Fibroblast of skin of back (primary cell): ENCODE results near the gene PJVK.
A peak's percentile ranks its signal among the peaks of the same experiment; 100 is the strongest.
"Not testable (repeated sequence)": the region's sequence is repeated elsewhere in the genome, so short reads cannot be mapped to it uniquely, and the experiment has no call there.

Experiments
- DNase-seq: peaks from one replicate; pipeline ENCODE4 v3.0.0-alpha.2; 2013

The PJVK gene

DNA sequence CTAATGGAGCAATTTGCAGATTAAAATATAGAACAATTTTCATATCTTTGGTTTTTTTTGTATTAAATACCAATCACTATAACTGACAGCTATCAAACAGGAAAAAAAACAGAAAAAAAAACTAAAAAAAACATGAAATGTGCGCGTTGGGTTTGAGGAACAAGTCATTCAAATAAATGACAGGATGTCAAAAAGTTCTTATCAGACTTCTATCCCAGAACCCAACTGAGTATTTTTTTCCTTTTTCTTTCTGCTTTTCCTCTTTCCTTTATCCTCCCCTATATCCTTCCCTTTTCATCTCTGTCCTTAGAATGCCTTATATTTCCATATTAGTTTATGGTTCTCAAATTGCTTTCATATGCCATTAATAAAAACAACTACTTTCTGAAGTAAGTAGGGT is 14.5 kb upstream of the PJVK start:
- DNase-seq: no peak

GRCh38 chr2:178441426-178441825 is 9.8 kb upstream of the PJVK start:
- DNase-seq: peak; percentile 62

DNA sequence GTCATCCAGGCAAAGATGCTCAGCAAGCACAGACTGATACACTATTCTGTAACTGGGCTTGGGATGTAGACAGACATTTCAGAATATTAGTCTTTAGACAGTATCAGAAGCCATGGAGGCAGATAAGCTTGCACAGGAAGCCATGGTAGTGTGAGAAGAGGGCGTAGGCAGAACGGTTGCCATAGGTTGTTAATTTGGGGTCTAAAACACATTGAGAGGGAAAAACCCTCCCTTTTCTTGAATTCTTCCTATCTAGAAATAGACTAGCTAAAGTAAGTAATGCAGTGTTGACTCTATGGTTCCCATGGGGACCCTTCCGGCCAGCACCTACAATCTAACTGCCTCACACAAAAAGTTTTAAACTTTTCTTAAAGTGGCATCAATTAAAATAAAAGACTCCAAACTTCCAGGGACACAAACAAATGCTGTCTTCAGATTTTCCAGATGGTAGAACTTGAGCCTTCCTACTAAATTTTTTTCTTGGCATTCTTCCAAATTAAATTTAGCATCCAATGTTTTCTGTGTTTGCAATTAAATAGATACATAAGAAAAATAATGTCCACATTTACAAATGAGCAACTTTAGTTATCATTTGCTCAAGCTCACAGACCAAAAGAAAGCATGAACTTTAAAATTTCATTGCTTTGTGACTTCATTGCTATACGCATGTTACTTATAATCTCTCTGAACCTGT is 2.1 kb upstream of the PJVK start:
- DNase-seq: no peak

- DNase-seq: no peak
These were observed 1.3 kb upstream of the PJVK start for GRCh38 chr2:178449700-178450523.

GRCh38 chr2:178450524-178450773 is 729 bp upstream of the PJVK start:
- no peak for DNase-seq

GRCh38 chr2:178452334-178452733 is 1.2 kb downstream of the PJVK start:
- no peak for DNase-seq

DNA sequence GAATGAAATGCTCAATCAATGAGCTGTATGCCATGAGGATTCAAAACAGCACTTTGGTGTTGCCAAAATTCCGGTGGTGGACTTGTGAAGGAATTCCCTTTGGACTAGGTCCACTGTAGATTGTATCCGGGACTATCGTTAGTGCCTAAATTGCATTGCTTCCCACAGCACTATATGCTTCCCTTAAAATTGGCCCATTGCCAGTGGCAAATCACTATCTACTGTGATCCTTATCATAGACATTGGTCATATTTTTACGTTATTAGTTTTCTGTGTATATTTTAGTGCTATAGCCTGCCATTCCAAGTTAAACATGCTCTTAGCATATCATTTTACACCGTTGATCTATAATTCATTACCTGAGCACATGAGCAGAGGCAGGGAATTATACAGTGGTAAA is 1.7 kb downstream of the PJVK start:
- no peak for DNase-seq

DNA sequence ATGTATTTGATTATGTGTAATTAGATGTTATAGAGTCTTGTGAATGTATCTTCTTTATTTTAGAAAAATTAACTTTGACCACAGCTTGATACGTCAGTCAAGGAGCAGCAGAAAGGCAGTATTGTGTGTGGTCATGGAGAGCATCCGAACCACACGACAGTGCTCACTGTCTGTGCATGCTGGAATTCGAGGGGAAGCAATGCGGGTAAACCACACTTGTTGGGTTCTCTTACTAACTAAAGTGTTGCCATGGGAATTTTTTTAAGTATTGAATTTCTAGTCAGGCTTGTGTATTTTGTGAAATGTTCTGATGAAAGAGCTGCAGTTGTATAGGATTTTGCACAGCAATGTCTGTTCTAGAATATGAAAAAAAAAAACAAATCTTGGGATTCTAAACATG is 4.8 kb downstream of the PJVK start:
- peak; percentile 59 for DNase-seq

GRCh38 chr2:178457390-178457886 is 6.3 kb downstream of the PJVK start:
- DNase-seq: no peak

GRCh38 chr2:178469219-178469849 is 18.2 kb downstream of the PJVK start:
- no peak for DNase-seq

GRCh38 chr2:178471313-178471712 is 20.1 kb downstream of the PJVK start:
- not testable (repeated sequence) for DNase-seq

GRCh38 chr2:178473373-178473772 is 22.2 kb downstream of the PJVK start:
- no peak for DNase-seq

- peak; percentile 51 for DNase-seq
These were observed 22.8 kb downstream of the PJVK start for GRCh38 chr2:178473931-178474330.

GRCh38 chr2:178474560-178474959 is 23.4 kb downstream of the PJVK start:
- no peak for DNase-seq

DNA sequence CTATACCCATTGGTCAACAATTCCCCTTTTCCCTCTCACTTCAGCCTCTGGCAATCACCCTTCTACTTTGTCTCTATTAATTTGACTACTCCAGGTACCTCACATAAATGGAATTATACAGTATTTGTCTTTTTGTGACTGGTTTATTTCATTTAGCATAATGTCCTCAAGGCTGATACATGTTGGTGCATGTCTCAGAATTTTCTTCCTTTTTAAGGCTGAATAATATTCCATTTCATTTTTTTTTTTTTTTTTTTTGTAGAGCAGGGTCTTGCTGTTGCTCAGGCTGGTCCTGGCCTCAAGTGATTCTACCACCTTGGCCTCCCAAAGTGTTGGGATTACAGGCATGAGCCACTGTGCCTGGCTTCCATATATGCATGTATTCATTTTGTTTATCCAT is 25.3 kb downstream of the PJVK start:
- no peak for DNase-seq

DNA sequence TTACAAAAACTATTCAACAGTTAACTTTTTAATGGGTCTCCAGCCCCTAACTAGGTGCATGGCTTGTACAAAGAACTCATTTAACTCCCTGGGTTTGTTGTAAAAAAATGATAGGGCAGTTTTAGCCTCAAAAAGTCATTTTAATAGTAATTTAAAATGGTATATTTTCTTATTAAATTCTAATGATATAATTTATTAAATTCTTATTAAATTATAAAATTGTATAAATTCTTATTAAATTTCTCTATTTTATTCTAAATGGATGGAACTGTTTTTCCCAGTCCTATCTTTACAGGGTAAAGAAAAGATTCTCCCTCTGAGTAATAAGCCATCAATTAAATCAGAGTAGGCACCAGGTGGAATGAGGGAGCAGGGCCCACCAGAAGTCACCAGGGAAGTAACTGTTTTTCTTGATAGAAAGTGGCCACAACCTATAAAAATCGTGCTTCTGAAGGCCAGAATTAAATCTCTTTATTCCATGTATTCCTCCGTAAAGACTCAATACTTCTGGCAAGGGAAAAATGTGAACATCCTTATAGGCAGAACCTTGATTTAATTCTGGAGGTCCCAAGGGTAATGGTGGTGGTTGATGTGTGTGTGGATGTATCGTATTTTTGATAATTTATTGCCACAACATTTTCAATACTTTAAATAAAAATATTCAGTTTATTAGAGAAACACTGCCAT is 26.4 kb downstream of the PJVK start:
- no peak for DNase-seq

- DNase-seq: no peak
These were observed 26.9 kb downstream of the PJVK start for GRCh38 chr2:178478130-178478438.

DNA sequence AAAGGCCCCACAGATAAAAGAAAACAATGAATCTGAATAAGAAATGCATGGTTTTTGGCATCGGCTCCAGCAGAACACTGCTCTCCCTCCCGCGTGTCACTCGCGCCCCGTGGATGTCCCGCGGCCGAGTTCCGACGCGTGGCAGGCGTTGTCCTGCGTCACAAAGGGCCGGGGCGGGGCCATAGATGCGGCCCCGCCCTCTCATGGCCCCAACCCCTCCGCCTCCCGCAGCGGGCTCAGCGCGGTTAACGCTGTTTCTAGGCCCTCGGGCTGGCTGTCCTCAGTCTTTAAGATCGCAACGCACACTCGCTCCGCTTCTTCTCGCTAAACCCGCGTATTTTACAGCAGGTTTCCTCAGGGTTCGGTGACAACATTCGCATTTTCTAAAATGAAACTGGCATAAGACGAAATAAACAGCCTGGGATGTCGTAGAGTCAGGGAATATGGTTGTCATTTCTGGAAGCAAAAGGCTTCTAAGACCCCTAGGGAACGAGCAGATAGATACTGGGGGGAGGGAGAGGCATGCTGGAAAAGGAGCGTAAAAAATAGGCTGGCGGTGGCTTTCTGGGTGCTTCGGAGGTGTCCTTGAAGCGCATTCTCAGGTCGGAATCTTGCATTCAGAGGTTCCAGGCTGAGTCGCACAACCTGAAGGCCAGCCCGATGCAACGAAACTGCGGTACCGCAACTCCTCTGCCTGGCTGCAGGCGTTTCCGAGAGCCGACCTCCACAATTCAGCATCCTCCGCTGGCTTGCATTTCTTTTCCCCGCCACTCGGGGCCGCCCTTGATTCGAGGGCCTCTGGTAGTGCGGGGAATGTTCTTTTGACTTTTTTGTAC is 27.5 kb downstream of the PJVK start, which contains the start of gene FKBP7:
TSS of gene FKBP7 (minus strand) at position 162 of the 836 bp plus-strand sequence. CDS start at position 61, 101 bp downstream.
- peak; percentile 76 for DNase-seq

GRCh38 chr2:178479275-178479616 is 28.1 kb downstream of the PJVK start:
- no peak for DNase-seq

- no peak for DNase-seq
These were observed 28.6 kb downstream of the PJVK start for GRCh38 chr2:178479758-178480226.

- peak; percentile 96 for DNase-seq
These were observed 29.3 kb downstream of the PJVK start, which contains the start of gene PLEKHA3 for GRCh38 chr2:178480227-178481181. Gene PLEKHA3, plus strand, starts transcription at chr2:178480457. Its CDS starts 413 bp downstream, at chr2:178480870.
